ENCODE measurements around the gene TMEM223. TPM values are rescaled to one million over a fixed set of nuclear protein-coding genes. Genes with fewer than 3 reads are reported as not detected.
A peak's percentile ranks its signal among the peaks of the same experiment; 100 is the strongest.
"Not testable (repeated sequence)": the region's sequence is repeated elsewhere in the genome, so short reads cannot be mapped to it uniquely, and the experiment has no call there.

TMEM223 gene
- total RNA-seq, 4 donors from 2014 or later = 15.9 to 30.2 (median 23.4) TPM

DNA sequence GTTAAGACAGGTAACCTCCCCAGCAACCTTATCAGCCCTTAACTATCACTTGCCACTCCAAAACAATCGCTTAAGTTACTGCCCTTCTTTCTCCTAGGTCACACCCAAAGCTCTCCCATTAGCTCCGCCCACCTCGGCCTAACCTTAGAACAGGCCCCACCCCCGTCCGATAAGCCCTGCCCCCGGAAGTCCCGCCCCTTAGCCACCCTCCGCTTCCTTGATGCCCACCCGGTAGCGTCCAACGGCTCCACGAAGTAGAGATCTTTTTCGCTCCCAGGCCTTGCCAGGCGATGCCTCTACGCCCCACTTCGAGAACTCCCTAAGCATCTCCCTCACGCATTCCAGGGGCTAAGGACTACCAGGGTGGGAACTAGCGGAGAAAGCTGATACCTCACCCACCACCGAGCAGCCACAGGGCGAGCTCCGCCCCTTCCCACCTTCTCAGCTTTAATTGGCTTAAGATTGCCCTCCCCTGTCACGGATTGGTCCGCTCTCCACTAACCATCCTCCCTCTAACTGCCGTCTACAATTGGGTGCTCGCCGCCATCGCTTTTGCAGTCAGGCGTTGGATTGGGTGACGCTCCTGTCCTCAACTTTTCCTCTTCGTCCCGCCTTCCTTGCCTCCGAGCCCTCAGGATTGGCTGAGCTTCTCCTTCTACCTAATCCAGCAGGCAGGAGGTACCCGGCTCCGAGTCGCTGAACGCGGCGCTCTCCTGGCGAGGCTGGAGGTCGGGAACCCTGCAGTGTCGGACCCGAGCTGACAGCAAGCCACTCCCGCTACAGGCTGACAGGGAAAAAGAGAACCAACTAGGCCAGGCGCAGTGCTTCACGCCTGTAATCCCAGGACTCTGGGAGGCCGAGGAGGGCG, 37.8 kb downstream of the TMEM223 start, which contains the start of gene ZBTB3:
TSS of gene ZBTB3 (minus strand) at position 425 of the 868 bp plus-strand sequence. CDS start 496 bp downstream, outside the sequence.
- H3K4me1 ChIP-seq = peaks cover 36% of the 10 kb centered on the region
- no peaks in the 10 kb centered on the region for H3K9me3 ChIP-seq
- no peaks in the 10 kb centered on the region for H3K27me3 ChIP-seq
- peak within 1 kb of the TSS; percentile 78 for H3K4me3 ChIP-seq
- WGBS = 1% methylated on average over 43 of the region's 47 CpGs
- DNase-seq (ENCODE audit: low spot score in 2 of 2) = peak; percentile 99
- H3K36me3 ChIP-seq = peaks cover 7% of the 10 kb centered on the region
- peak within 1 kb of the TSS; percentile 96 for H3K27ac ChIP-seq
- TF ChIP-seq POLR2A (IDR thresholded peaks at IDR 0.05) (peak in 1 of 2 donors; percentile 55), POLR2AphosphoS5 (IDR thresholded peaks at IDR 0.05) (peak; percentile 67 to 89 (median 73)), EP300 (IDR thresholded peaks at IDR 0.05) (no peak)
- TF ChIP-seq, protein P1, sequence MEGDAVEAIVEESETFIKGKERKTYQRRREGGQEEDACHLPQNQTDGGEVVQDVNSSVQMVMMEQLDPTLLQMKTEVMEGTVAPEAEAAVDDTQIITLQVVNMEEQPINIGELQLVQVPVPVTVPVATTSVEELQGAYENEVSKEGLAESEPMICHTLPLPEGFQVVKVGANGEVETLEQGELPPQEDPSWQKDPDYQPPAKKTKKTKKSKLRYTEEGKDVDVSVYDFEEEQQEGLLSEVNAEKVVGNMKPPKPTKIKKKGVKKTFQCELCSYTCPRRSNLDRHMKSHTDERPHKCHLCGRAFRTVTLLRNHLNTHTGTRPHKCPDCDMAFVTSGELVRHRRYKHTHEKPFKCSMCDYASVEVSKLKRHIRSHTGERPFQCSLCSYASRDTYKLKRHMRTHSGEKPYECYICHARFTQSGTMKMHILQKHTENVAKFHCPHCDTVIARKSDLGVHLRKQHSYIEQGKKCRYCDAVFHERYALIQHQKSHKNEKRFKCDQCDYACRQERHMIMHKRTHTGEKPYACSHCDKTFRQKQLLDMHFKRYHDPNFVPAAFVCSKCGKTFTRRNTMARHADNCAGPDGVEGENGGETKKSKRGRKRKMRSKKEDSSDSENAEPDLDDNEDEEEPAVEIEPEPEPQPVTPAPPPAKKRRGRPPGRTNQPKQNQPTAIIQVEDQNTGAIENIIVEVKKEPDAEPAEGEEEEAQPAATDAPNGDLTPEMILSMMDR (IDR thresholded peaks at IDR 0.05) = no peak

DNA sequence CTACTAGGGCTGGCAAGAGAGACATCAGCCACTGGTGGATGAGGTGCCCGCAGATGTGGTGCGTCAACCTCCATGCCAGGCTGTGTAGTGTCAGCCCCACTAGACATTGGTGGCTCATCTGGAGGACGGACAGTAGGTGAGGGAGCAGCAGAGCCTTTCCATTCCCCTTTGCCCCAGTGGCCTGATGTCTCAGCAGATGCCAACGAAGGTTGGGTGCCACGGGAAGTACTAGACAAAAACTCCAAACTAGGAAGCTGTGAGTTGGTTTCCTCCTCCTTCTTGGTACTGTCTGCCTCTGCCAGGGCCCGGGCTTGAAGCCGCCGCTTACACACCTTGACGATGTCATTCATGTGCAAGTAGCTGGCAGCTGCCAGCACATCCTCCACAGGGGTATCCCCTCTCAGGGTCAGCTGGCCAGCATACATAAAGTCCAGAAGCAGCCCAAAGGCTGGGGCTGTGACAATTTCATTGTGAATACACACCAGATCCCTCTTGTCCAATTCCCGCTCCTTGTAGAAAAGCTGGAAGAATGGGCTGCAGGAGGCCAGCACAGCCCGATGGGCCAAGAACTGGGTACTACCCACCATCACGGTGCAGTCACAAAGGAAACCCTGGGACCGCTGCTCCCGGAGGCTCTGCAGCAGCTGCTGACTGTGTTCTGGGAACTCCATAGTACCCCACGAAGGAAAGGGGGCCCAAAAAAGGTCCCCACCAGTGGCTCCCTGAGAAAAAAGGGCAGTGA, 38.6 kb downstream of the TMEM223 start:
- 56% methylated on average over 13 of the region's 15 CpGs for WGBS
- Histone ChIP-seq H3K27ac (peak overlapping the region; percentile 96), H3K4me1 (peaks cover 38% of the 10 kb centered on the region), H3K4me3 (peak overlapping the region; percentile 78), H3K27me3 (no peaks in the 10 kb centered on the region), H3K9me3 (no peaks in the 10 kb centered on the region), H3K36me3 (peaks cover 14% of the 10 kb centered on the region)
- TF ChIP-seq POLR2A (IDR thresholded peaks at IDR 0.05) (no peak), EP300 (IDR thresholded peaks at IDR 0.05) (no peak), POLR2AphosphoS5 (IDR thresholded peaks at IDR 0.05) (no peak)
- TF ChIP-seq, protein P1 (IDR thresholded peaks at IDR 0.05) = no peak
- DNase-seq (ENCODE audit: low spot score in 2 of 2) = no peak

DNA sequence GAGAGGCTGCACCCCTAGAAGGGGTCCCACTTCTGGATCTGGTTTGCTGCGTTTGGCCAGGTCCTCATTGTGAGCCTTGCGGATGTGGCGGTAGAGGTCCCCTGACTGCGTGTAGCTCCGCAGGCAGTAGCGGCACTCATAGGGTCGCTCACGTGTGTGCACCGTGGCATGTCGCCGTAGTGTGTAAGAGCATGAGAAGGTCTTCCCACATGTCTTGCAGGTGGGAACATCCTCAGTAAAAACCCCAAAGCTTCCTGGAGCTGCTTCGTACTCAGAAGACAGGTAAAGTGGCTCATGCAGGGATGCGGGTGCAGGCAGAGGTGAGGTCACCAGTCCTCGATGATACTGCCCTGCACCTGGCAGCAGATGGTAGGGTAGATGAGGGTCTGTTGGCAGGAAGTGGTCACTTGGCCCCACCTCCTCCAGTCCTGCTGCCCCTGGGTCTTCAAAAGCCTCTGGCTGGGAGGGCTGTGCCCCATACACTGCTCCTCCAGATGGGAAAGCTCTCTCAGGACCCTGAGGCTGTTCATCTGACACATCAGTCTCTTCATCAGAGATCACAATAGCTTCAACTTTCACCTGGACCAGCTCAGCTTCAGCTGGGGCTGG, 39.5 kb downstream of the TMEM223 start:
- Histone ChIP-seq H3K27ac (no peak overlapping the region), H3K36me3 (peaks cover 14% of the 10 kb centered on the region), H3K9me3 (no peaks in the 10 kb centered on the region), H3K27me3 (no peaks in the 10 kb centered on the region), H3K4me3 (no peak overlapping the region), H3K4me1 (peaks cover 46% of the 10 kb centered on the region)
- 100% methylated on average over 4 of the region's 14 CpGs for WGBS
- DNase-seq (ENCODE audit: low spot score in 2 of 2) = no peak
- TF ChIP-seq POLR2AphosphoS5 (IDR thresholded peaks at IDR 0.05) (no peak), EP300 (IDR thresholded peaks at IDR 0.05) (no peak), POLR2A (IDR thresholded peaks at IDR 0.05) (no peak)
- TF ChIP-seq, protein P1 (IDR thresholded peaks at IDR 0.05) = no peak

DNA sequence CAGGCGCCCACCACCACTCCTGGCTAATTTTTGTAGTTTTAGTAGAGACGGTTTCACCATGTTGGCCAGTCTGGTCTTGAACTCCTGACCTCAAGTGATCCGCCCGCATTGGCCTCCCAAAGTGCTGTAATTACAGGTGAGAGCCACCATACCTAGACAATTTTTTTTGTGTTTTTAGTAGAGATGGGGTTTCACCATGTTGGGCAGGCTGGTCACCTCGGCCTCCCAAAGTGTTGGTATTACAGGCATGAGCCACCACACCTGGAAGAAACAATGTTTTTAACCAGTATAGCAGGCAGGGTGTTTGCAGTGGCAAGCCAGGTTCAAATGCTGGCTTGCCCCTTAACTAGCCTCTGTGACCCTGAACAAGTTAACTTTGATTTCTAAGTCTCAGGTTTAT, 41.9 kb downstream of the TMEM223 start:
- WGBS = 94% methylated on average over 5 of the region's 5 CpGs
- not testable (repeated sequence) for H3K27me3 ChIP-seq; DNase-seq (ENCODE audit: low spot score in 2 of 2); H3K4me3 ChIP-seq; H3K9me3 ChIP-seq; H3K27ac ChIP-seq
- peaks cover 14% of the 10 kb centered on the region for H3K36me3 ChIP-seq
- H3K4me1 ChIP-seq = peaks cover 46% of the 10 kb centered on the region

DNA sequence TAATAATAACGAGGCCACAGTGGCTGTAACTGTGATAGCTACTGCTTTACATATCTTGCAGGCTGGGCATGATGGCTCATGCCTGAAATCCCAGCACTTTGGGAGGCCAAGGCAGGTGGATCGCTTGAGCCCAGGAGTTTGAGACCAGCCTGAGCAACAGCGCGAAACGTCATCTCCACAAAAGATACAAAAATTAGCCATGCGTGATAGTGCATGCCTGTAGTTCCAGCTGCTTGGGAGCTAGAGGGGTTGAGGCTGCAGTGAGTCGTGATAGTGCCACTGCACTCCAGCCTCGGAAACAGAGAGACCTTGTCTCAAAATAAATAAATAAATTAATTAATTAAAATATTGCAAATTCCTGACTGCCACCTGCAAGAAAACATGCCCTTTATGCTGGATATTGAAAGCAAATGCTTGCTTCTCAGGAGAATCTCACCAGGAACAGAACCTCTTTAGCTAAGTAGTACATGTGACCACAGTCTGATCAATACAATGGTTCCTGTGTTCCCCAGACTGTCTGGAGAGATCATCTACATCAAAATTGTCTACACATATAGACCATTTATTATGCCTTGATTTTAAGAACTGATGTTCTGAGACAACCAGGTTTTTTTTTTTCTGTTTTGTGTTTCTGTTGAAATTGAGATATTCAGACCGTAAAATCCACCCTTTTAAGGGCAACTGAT, 44.2 kb downstream of the TMEM223 start:
- TF ChIP-seq EP300 (IDR thresholded peaks at IDR 0.05) = no peak
- no peak for TF ChIP-seq POLR2AphosphoS5 (IDR thresholded peaks at IDR 0.05)
- TF ChIP-seq, protein P1 (IDR thresholded peaks at IDR 0.05) = no peak
- no peak for TF ChIP-seq POLR2A (IDR thresholded peaks at IDR 0.05)
- Histone ChIP-seq H3K9me3 (no peaks in the 10 kb centered on the region), H3K27ac (peak overlapping the region; percentile 39), H3K36me3 (peaks cover 14% of the 10 kb centered on the region), H3K4me1 (peaks cover 30% of the 10 kb centered on the region), H3K4me3 (no peak overlapping the region), H3K27me3 (no peaks in the 10 kb centered on the region)
- WGBS = 61% methylated on average over 9 of the region's 9 CpGs
- DNase-seq (ENCODE audit: low spot score in 2 of 2) = no peak
